HG03064 (cell line): Measurements from ENCODE around the gene PRADC1.

Experiments used
- ATAC-seq: cut with Tn5 transposase; IDR thresholded peaks from one replicate; pipeline ENCODE4 v1.9.1; 2021; ENCODE audit warnings: low read depth; ENCODE audit not compliant: unreplicated experiment

Gene PRADC1

DNA sequence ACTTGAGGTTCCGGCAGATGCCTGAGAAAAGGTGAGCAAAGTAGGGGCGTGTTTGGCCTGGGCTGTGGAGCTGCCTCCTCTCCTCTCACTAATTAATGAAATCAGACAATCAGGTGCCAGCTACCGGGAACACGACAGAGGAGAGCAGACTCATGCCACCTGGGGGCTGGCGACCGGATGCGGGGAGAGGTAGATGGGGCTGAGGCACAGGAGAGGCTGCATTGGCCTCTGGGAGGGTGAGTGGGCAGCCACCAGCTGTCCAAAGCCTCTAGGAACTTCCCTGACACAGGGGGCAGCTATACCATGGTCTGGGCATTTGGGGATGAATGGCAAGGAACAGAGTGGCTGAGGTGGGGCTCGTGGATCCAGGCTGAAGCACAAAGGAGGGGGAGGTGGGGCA lies 26.2 kb upstream of the PRADC1 start:
- no peak for ATAC-seq

- no peak for ATAC-seq
Observed at GRCh38 chr2:73258913-73259215, 25.8 kb upstream of the PRADC1 start.

- no peak for ATAC-seq
Observed at GRCh38 chr2:73258186-73258912, 25.3 kb upstream of the PRADC1 start.

DNA sequence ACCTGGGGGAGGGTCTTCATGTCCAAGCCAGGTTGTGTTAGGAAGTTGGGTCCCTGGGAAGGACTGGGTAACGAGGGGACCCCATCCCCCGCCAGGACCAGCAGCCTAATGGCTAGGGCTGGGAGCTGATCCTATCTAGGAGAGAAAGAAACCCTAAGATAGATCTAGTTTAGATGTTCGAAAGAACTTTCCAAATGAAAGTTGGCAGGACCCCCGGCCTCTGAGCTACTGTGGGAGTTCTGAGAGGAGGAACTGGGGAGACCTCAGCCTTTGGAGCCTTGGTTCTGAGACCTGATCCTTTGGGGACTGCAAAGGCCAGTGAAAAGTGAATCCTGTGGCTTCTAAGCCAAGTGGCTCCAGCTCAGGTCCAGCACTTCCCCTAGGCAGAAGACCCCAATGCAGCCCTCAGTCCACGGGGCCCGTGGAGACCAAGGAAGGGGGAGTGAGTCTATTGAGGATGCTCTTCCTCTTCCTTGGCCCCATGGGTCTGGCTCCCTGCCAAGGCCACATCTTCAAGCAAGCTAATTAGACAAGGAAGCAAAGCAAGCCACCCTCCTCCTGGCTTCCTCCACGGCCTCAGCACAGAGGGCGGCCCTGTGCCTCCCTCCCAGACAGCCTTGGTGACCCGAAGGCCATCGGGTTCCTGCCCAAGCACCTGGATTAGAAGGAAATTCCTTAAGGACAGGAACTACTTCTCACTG lies 24.5 kb upstream of the PRADC1 start:
- ATAC-seq, result no peak

GRCh38 chr2:73257021-73257420 lies 24.0 kb upstream of the PRADC1 start:
- no peak for ATAC-seq

GRCh38 chr2:73256618-73256922 lies 23.5 kb upstream of the PRADC1 start:
- no peak for ATAC-seq

GRCh38 chr2:73255907-73256617 lies 23.0 kb upstream of the PRADC1 start:
- ATAC-seq, result no peak

GRCh38 chr2:73255007-73255644 lies 22.1 kb upstream of the PRADC1 start:
- ATAC-seq, result no peak

- ATAC-seq, result no peak
Observed at GRCh38 chr2:73254343-73255006, 21.4 kb upstream of the PRADC1 start.

DNA sequence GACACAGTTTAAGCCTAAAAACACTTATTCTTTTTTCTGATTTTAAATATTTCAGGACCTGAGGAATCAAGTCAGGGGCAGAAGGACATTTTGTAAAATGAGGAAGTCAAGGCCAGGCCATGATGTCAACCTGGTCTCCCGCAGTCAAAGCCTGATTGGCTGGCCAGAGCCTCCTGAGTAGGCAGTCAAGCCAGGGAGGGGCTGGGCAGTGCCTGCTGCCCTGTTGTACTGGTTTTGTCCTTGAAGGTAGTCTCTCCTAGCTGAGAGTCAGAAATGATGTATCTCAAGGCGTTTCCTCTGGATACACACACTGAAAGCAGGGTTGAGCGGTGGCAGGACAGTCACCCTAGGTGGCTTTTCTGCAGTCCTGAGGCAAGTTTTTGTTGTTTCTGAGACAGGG lies 20.9 kb upstream of the PRADC1 start:
- ATAC-seq, result no peak

DNA sequence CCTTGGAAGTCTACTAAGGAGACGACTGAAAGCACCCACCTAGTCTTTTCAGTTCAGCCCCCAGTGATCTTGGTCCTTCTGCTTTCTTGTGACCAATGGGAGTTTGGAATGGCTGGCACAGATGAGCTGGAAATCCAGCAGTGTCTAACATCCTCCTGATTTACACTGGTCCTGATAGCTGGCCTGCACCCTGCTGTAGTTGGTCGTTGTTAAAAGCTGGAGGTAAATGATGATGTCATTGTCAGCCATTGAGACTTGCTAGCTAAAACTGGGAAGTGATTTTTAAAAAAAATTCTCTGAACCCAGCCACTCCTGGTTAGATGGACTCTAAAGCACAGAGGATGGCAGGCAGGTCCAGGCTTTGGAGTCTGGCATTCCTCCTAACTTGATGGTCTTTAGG lies 20.4 kb upstream of the PRADC1 start:
- ATAC-seq, result no peak

GRCh38 chr2:73252238-73253027 lies 19.4 kb upstream of the PRADC1 start:
- no peak for ATAC-seq

- no peak for ATAC-seq
Observed at GRCh38 chr2:73250872-73251846, 18.1 kb upstream of the PRADC1 start.

GRCh38 chr2:73249636-73250035 lies 16.6 kb upstream of the PRADC1 start:
- ATAC-seq, result no peak

DNA sequence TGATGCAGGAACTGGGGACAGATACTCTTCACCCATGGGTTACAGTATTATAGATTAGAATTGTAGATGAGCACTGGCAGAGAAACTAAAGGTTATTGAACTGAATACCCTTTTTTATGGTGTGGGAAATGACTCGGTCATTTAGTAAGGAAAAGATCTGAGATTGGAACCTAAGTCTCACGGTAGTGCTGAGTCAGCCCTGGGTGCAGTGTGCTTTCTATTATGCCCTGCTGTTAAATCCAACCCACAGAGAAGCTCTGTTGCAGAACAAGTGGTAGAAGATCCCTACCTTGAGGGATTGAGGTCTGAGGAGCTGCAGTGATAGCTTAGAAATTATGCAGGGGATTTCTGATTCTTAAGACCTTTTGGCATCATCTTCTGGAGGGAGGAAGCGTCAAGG lies 13.8 kb upstream of the PRADC1 start:
- ATAC-seq, result no peak

- no peak for ATAC-seq
Observed at GRCh38 chr2:73244580-73244979, 11.5 kb upstream of the PRADC1 start.

GRCh38 chr2:73243884-73244570 lies 11.0 kb upstream of the PRADC1 start:
- no peak for ATAC-seq

DNA sequence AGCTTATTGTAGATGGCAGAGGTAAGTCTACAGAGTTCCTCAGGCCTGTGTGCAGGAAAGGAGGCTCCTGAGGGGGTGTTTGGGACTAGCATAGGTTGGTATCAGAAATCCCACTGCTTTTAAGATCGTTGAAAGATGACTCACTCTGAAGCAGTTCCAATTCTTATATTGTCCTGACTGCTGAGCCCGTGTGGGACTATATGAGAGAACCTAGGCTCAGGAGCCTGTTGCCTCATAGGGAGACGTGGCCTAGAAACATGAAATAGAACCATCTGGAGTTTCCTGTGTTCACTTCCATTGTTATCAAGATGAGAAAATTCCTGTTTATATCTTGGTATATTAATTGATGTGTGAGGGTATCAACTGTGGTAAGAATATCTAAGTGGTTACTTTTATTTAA lies 6.7 kb upstream of the PRADC1 start:
- no peak for ATAC-seq

DNA sequence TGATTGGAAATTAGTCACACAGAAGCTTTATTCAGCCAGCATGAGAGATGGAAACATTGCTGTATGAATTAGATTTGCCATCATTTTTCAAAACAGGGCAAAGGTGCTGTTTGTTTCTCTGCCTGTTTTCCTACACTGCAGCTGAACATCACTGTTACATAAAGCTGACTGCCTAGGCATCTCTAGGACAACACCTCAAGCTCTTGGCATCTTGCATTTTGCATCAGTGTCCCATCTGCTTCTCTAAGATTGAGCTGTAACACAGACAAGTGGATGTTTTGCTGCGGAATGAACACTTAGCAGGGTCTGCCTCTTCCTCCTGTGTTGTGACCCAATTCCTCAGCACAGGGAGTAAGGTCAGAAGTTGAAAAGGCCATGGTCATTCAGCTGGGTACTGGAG lies 5.9 kb upstream of the PRADC1 start:
- no peak for ATAC-seq
